CD14-positive monocyte (primary cell): Measurements from ENCODE around the gene SPATS2L. TPM values are rescaled to one million over a fixed set of nuclear protein-coding genes. Genes with fewer than 3 reads are reported as not detected.

Experiments
- DNase-seq, 3 donors: peaks; one replicate each; pipeline ENCODE4 v3.0.0-alpha.2; 2011 to 2022
- H2AFZ ChIP-seq: 2 replicates; pipeline ENCODE4 v1.6.0; 2012; ENCODE audit warnings: mild to moderate bottlenecking, low read depth, low read length, inconsistent platforms; ENCODE audit not compliant: insufficient read depth, poor library complexity, severe bottlenecking
- H3K27ac ChIP-seq, 2 donors: 1 replicate in 1 of 2; 2 replicates in 1 of 2; pipeline ENCODE4 v1.5.1; 2012 to 2013; ENCODE audit warnings: low read length in 2 of 2, control low read depth in 1 of 2, inconsistent platforms in 1 of 2, low read depth in 1 of 2, mild to moderate bottlenecking in 1 of 2
- H3K27me3 ChIP-seq, 2 donors: one replicate each; pipeline versions ENCODE4 v1.6.0 to v1.6.1; 2011 to 2013; ENCODE audit warnings: low read length in 2 of 2; ENCODE audit not compliant: control insufficient read depth in 2 of 2, insufficient read depth in 2 of 2
- H3K36me3 ChIP-seq, 2 donors: replicated peaks in 1 of 2; 1 replicate in 1 of 2; 2 replicates in 1 of 2; pipeline versions ENCODE4 v1.5.1 to v1.6.1; 2012 to 2013; ENCODE audit warnings: low read length in 2 of 2, control low read depth in 1 of 2, inconsistent platforms in 1 of 2, mild to moderate bottlenecking in 1 of 2; ENCODE audit not compliant: insufficient read depth in 2 of 2, control insufficient read depth in 1 of 2
- H3K4me1 ChIP-seq, 2 donors: 1 replicate in 1 of 2; 2 replicates in 1 of 2; pipeline versions ENCODE4 v1.5.1 to v1.6.1; 2012 to 2013; ENCODE audit warnings: low read length in 2 of 2, control low read depth in 1 of 2, inconsistent platforms in 1 of 2, mild to moderate bottlenecking in 1 of 2, moderate library complexity in 1 of 2; ENCODE audit not compliant: insufficient read depth in 2 of 2, control insufficient read depth in 1 of 2
- H3K4me2 ChIP-seq: replicated peaks from 2 replicates; pipeline ENCODE3; 2012; ENCODE audit warnings: low read length, moderate library complexity, mild to moderate bottlenecking; ENCODE audit not compliant: poor library complexity, severe bottlenecking; ENCODE audit errors: extremely low read depth
- H3K4me3 ChIP-seq, 3 experiments: fragments of 200-600 bp in 1 of 3; sonication (generic) in 1 of 3; replicated peaks in 1 of 3; 1 replicate in 2 of 3; 2 replicates in 1 of 3; pipeline ENCODE4 v1.5.1; 2011 to 2013; ENCODE audit warnings: low read length in 3 of 3, mild to moderate bottlenecking in 3 of 3, control low read depth in 2 of 3, low read depth in 2 of 3, inconsistent platforms in 1 of 3, moderate library complexity in 1 of 3
- H3K79me2 ChIP-seq: 2 replicates; pipeline ENCODE4 v1.6.0; 2012; ENCODE audit warnings: mild to moderate bottlenecking, control low read depth, inconsistent platforms, low read length, moderate library complexity; ENCODE audit not compliant: insufficient read depth
- H3K9ac ChIP-seq: 2 replicates; pipeline ENCODE4 v1.6.0; 2017; ENCODE audit warnings: low read length, mild to moderate bottlenecking; ENCODE audit not compliant: insufficient read depth, poor library complexity, severe bottlenecking
- H3K9me3 ChIP-seq, 2 donors: replicated peaks in 1 of 2; 1 replicate in 1 of 2; 2 replicates in 1 of 2; pipeline versions ENCODE4 v1.5.1 to v1.6.1; 2012 to 2013; ENCODE audit warnings: low read length in 2 of 2, control low read depth in 1 of 2; ENCODE audit not compliant: control insufficient read depth in 1 of 2, insufficient read depth in 1 of 2
- H4K20me1 ChIP-seq: 2 replicates; pipeline ENCODE4 v1.6.0; 2012; ENCODE audit warnings: mild to moderate bottlenecking, low read length, control low read depth, moderate library complexity; ENCODE audit not compliant: insufficient read depth
- H3K27ac Mint-ChIP-seq, 7 donors: one replicate each; pipeline ENCODE4 v1.8.0; 2020; ENCODE audit warnings: mild to moderate bottlenecking in 7 of 7, mixed read lengths in 7 of 7, moderate library complexity in 6 of 7, inconsistent platforms in 2 of 7
- H3K27me3 Mint-ChIP-seq, 3 donors: one replicate each; pipeline ENCODE4 v1.8.0; 2021 to 2022; ENCODE audit warnings: low read depth in 3 of 3, mild to moderate bottlenecking in 3 of 3, mixed read lengths in 3 of 3, moderate library complexity in 3 of 3, inconsistent platforms in 1 of 3
- H3K36me3 Mint-ChIP-seq, 2 donors: one replicate each; pipeline ENCODE4 v1.8.0; 2020; ENCODE audit warnings: mixed read lengths in 2 of 2, inconsistent platforms in 1 of 2, mild to moderate bottlenecking in 1 of 2
- H3K4me1 Mint-ChIP-seq: one replicate; pipeline ENCODE4 v1.8.0; 2020; ENCODE audit warnings: mild to moderate bottlenecking, mixed read lengths
- H3K4me3 Mint-ChIP-seq, 2 donors: one replicate each; pipeline ENCODE4 v1.8.0; 2020; ENCODE audit warnings: mild to moderate bottlenecking in 2 of 2, mixed read lengths in 2 of 2, moderate library complexity in 1 of 2
- H3K9me3 Mint-ChIP-seq, 7 donors: one replicate each; pipeline ENCODE4 v1.8.0; 2020 to 2022; ENCODE audit warnings: mixed read lengths in 7 of 7, mild to moderate bottlenecking in 6 of 7, moderate library complexity in 6 of 7, inconsistent platforms in 2 of 7
- WGBS: methylation state at CpG from one replicate; pipeline ENCODE4 v1.1.5; 2013; ENCODE audit warnings: missing lambda C conversion rate; ENCODE audit not compliant: insufficient coverage; 5-methylcytosine and 5-hydroxymethylcytosine counted together
- intact Hi-C, 2 donors: fragments of 100-400 bp; cut with micrococcal nuclease; formaldehyde crosslinking; loops; one replicate each; pipeline versions ENCODE4 v1.15.0 to v1.15.1; 2023
- polyA plus RNA-seq, 3 donors: library from polyadenylated mRNA; depleted of rRNA in 1 of 3; unstranded in 2 of 3; stranded (reverse) in 1 of 3; fragments of 300-500 nt in 2 of 3; fragments of >200 nt in 1 of 3; fragmentation: Illumina TruSeq in 2 of 3; gene quantifications; 1 replicate in 2 of 3; 2 replicates in 1 of 3; pipeline ENCODE4 v1.2.3, GENCODE V29; 2012 to 2021
- TF ChIP-seq, protein P1 (sequence below): fragments of 200-600 bp; IDR thresholded peaks from one replicate; pipeline ENCODE4 v1.8.0; 2022; ENCODE audit warnings: antibody characterized with exemption, mild to moderate bottlenecking

SPATS2L gene
- polyA plus RNA-seq, 3 donors = 2.7 to 5.2 (median 3.2) TPM

DNA sequence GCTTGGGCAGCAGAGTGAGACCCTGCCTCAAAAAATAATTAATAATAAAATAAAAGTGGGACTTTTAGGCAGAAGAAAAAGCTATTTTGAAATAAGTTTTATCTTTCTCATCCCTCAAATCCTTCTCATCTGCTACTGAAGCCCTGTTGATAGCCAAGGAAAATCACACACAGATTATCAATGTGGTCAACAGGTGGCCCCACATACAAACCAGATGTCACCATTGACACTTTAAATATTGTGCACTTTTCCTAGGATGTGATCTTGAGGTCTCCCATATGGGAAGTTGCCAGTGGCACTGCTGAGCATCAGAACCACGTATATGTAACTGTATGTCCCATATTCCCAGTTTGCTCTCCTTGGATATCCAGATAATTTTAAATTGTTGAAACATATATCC is 138.8 kb downstream of the SPATS2L start:
- Mint-ChIP-seq H3K27ac (no peak overlapping the region), H3K4me3 (no peak overlapping the region), H3K27me3 (no peaks in the 10 kb centered on the region), H3K4me1 (peaks cover 4% of the 10 kb centered on the region), H3K36me3 (peaks cover 3 to 14% of the 10 kb centered on the region in 2 donors), H3K9me3 (no peaks in the 10 kb centered on the region)
- Histone ChIP-seq H3K27me3 (no peaks in the 10 kb centered on the region), H4K20me1 (no peaks in the 10 kb centered on the region), H3K4me1 (peaks cover 4 to 5% of the 10 kb centered on the region in 2 donors), H3K36me3 (no peaks in the 10 kb centered on the region), H3K4me2 (no peak overlapping the region), H3K9me3 (no peaks in the 10 kb centered on the region), H3K27ac (no peak overlapping the region), H3K79me2 (no peaks in the 10 kb centered on the region), H3K9ac (no peak overlapping the region), H2AFZ (no peak overlapping the region), H3K4me3 (no peak overlapping the region)
- no CpG with 5 or more reads among the region's 1 CpG for WGBS
- TF ChIP-seq, protein P1, sequence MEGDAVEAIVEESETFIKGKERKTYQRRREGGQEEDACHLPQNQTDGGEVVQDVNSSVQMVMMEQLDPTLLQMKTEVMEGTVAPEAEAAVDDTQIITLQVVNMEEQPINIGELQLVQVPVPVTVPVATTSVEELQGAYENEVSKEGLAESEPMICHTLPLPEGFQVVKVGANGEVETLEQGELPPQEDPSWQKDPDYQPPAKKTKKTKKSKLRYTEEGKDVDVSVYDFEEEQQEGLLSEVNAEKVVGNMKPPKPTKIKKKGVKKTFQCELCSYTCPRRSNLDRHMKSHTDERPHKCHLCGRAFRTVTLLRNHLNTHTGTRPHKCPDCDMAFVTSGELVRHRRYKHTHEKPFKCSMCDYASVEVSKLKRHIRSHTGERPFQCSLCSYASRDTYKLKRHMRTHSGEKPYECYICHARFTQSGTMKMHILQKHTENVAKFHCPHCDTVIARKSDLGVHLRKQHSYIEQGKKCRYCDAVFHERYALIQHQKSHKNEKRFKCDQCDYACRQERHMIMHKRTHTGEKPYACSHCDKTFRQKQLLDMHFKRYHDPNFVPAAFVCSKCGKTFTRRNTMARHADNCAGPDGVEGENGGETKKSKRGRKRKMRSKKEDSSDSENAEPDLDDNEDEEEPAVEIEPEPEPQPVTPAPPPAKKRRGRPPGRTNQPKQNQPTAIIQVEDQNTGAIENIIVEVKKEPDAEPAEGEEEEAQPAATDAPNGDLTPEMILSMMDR = no peak
- DNase-seq = no peak
- intact Hi-C loops = no loop called here

DNA sequence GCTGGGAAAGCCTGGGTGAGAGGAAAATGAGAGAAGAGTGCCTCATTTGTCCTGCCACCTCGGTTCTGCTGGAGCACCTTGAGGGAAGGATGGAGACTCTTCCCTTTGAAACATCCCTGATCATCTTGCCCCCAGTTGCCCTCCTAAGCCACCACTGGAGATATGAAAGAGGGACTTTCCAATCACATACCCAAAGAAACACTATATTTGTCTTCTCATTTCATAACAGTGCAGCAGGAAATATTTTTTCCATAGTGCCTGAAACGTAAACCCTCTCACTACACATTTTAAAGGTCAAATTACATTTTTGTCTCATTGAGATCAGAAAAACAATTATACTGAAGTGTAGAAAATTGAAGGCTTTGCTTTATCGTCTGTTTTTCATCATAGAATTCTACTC is 140.1 kb downstream of the SPATS2L start:
- no peak overlapping the region for H3K27ac Mint-ChIP-seq

More for the DNA sequence above, 140.1 kb downstream of the SPATS2L start:
- intact Hi-C loops = no loop called here
- no peak overlapping the region for H3K27ac ChIP-seq
- H3K36me3 Mint-ChIP-seq = peaks cover 3% of the 10 kb centered on the region in 2 donors
- no peaks in the 10 kb centered on the region for H4K20me1 ChIP-seq
- H3K9me3 Mint-ChIP-seq = peaks cover 0 to 2% (median 0%) of the 10 kb centered on the region in 7 donors
- H3K27me3 ChIP-seq = no peaks in the 10 kb centered on the region
- H3K9ac ChIP-seq = no peak overlapping the region
- H3K79me2 ChIP-seq = no peaks in the 10 kb centered on the region
- no peaks in the 10 kb centered on the region for H3K36me3 ChIP-seq
- H3K4me1 Mint-ChIP-seq = peaks cover 12% of the 10 kb centered on the region
- H3K27me3 Mint-ChIP-seq = no peaks in the 10 kb centered on the region
- no peak overlapping the region for H3K4me2 ChIP-seq
- H3K9me3 ChIP-seq = no peaks in the 10 kb centered on the region
- no CpG with 5 or more reads among the region's 3 CpGs for WGBS
- TF ChIP-seq, protein P1 = no peak
- no peak overlapping the region for H2AFZ ChIP-seq
- H3K4me3 ChIP-seq = no peak overlapping the region
- H3K4me1 ChIP-seq = peaks cover 14 to 18% of the 10 kb centered on the region in 2 donors
- H3K4me3 Mint-ChIP-seq = no peak overlapping the region
- DNase-seq = no peak
